ENCODE results near the gene AIFM2. TPM values are rescaled to one million over a fixed set of nuclear protein-coding genes. Genes with fewer than 3 reads are reported as not detected.

The AIFM2 gene
- polyA plus RNA-seq, 3 donors: 0.28 to 2.1 (median 0.41) TPM

DNA sequence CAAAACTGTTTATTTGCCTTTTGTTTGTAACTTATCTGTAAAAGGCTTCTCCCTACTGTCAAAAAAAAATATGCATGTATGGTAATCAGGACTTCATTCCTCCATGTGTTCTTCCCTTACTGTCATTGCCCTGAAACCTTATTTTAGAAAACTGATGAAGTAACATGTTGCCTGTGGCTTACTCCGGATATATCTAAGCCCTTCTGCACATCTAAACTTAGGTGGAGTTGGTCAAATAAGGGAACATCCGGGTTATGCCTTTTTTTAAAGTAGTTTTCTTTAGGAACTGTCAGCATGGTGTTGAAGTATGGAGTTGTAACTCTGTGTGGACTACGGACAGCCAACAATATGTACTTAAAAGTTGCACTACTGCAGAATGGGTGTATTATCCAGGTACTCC lies 31.5 kb upstream of the AIFM2 start:
- peaks cover 99% of the 10 kb centered on the region for H4K20me1 ChIP-seq (ENCODE audit: insufficient read depth, low read length)
- no CpG with 5 or more reads among the region's 3 CpGs for WGBS (ENCODE audit: insufficient coverage)
- TF ChIP-seq CTCF (IDR thresholded peaks at IDR 0.05): no peak
- H3K79me2 ChIP-seq (ENCODE audit: insufficient read depth, low read length): peaks cover 99% of the 10 kb centered on the region
- Mint-ChIP-seq H3K9me3 (no peaks in the 10 kb centered on the region), H3K27me3 (ENCODE audit: low read depth in 3 of 3) (no peaks in the 10 kb centered on the region), H3K27ac (peak overlapping the region in 2 of 7 donors; percentile 18 to 46), H3K36me3 (peaks cover 39 to 61% of the 10 kb centered on the region in 2 donors), H3K4me1 (peaks cover 55% of the 10 kb centered on the region), H3K4me3 (peak overlapping the region in 1 of 2 donors; percentile 30)
- peaks cover 27 to 53% of the 10 kb centered on the region in 2 donors for H3K36me3 ChIP-seq (replicated peaks in 1 of 2; ENCODE audit: control insufficient read depth in 1 of 2, insufficient read depth in 2 of 2, low read length in 2 of 2)
- no peak for DNase-seq
- H3K4me3 ChIP-seq (replicated peaks in 1 of 3; ENCODE audit: low read depth in 2 of 3, low read length in 3 of 3): peak overlapping the region in 1 of 3 experiments; percentile 32
- intact Hi-C loops (cut with micrococcal nuclease): no loop called here
- H2AFZ ChIP-seq (ENCODE audit: insufficient read depth, low read depth, low read length, poor library complexity, severe bottlenecking): no peak overlapping the region
- H3K9me3 ChIP-seq (replicated peaks in 1 of 2; ENCODE audit: control insufficient read depth in 1 of 2, insufficient read depth in 1 of 2, low read length in 2 of 2): no peaks in the 10 kb centered on the region
- H3K27ac ChIP-seq (ENCODE audit: low read depth in 1 of 2, low read length in 2 of 2): peak overlapping the region in 1 of 2 donors; percentile 55
- H3K4me1 ChIP-seq (ENCODE audit: control insufficient read depth in 1 of 2, insufficient read depth in 2 of 2, low read length in 2 of 2): peaks cover 39 to 50% of the 10 kb centered on the region in 2 donors
- peak overlapping the region; percentile 39 for H3K4me2 ChIP-seq (replicated peaks; ENCODE audit: extremely low read depth, low read length, poor library complexity, severe bottlenecking)
- no peak overlapping the region for H3K9ac ChIP-seq (ENCODE audit: insufficient read depth, low read length, poor library complexity, severe bottlenecking)
- H3K27me3 ChIP-seq (ENCODE audit: control insufficient read depth in 2 of 2, insufficient read depth in 2 of 2, low read length in 2 of 2): no peaks in the 10 kb centered on the region

- peak overlapping the region in 1 of 2 donors; percentile 55 for H3K27ac ChIP-seq (ENCODE audit: low read depth in 1 of 2, low read length in 2 of 2)
Measured at GRCh38 chr10:70163448-70163847, 30.8 kb upstream of the AIFM2 start.

More at GRCh38 chr10:70163448-70163847, 30.8 kb upstream of the AIFM2 start:
- DNase-seq: no peak
- no peaks in the 10 kb centered on the region for H3K27me3 ChIP-seq (ENCODE audit: control insufficient read depth in 2 of 2, insufficient read depth in 2 of 2, low read length in 2 of 2)
- no peak overlapping the region for H3K4me3 Mint-ChIP-seq
- peak overlapping the region; percentile 54 for H3K4me2 ChIP-seq (replicated peaks; ENCODE audit: extremely low read depth, low read length, poor library complexity, severe bottlenecking)
- H3K4me1 ChIP-seq (ENCODE audit: control insufficient read depth in 1 of 2, insufficient read depth in 2 of 2, low read length in 2 of 2): peaks cover 32 to 42% of the 10 kb centered on the region in 2 donors
- no peak overlapping the region for H3K9ac ChIP-seq (ENCODE audit: insufficient read depth, low read length, poor library complexity, severe bottlenecking)
- H3K27me3 Mint-ChIP-seq (ENCODE audit: low read depth in 3 of 3): no peaks in the 10 kb centered on the region
- intact Hi-C loops (cut with micrococcal nuclease): no loop called here
- H3K4me1 Mint-ChIP-seq: peaks cover 48% of the 10 kb centered on the region
- peak overlapping the region in 1 of 3 experiments; percentile 10 for H3K4me3 ChIP-seq (replicated peaks in 1 of 3; ENCODE audit: low read depth in 2 of 3, low read length in 3 of 3)
- H3K27ac Mint-ChIP-seq: peak overlapping the region in 1 of 7 donors; percentile 65
- H3K79me2 ChIP-seq (ENCODE audit: insufficient read depth, low read length): peaks cover 96% of the 10 kb centered on the region
- H3K36me3 ChIP-seq (replicated peaks in 1 of 2; ENCODE audit: control insufficient read depth in 1 of 2, insufficient read depth in 2 of 2, low read length in 2 of 2): peaks cover 34 to 60% of the 10 kb centered on the region in 2 donors
- no peak overlapping the region for H2AFZ ChIP-seq (ENCODE audit: insufficient read depth, low read depth, low read length, poor library complexity, severe bottlenecking)
- no CpG with 5 or more reads among the region's 4 CpGs for WGBS (ENCODE audit: insufficient coverage)
- no peaks in the 10 kb centered on the region for H3K9me3 ChIP-seq (replicated peaks in 1 of 2; ENCODE audit: control insufficient read depth in 1 of 2, insufficient read depth in 1 of 2, low read length in 2 of 2)
- no peak for TF ChIP-seq CTCF (IDR thresholded peaks at IDR 0.05)
- H3K36me3 Mint-ChIP-seq: peaks cover 43 to 66% of the 10 kb centered on the region in 2 donors
- peaks cover 99% of the 10 kb centered on the region for H4K20me1 ChIP-seq (ENCODE audit: insufficient read depth, low read length)
- H3K9me3 Mint-ChIP-seq: no peaks in the 10 kb centered on the region
